Astrocyte of the spinal cord (primary cell): ENCODE data around the gene MAGEA11.
"Not testable (repeated sequence)": the region's sequence is repeated elsewhere in the genome, so short reads cannot be mapped to it uniquely, and the experiment has no call there.

Experiments used
- DNase-seq: peaks from one replicate; pipeline ENCODE4 v3.0.0; 2011; ENCODE audit warnings: low read depth, low spot score
- H3K4me3 ChIP-seq: 2 replicates; pipeline ENCODE4 v1.5.1; 2011; ENCODE audit warnings: low read depth, mild to moderate bottlenecking, low read length, moderate library complexity
- in situ Hi-C: cut with HindIII; loops from 2 replicates; pipeline ENCODE4 v1.10.0; 2017; ENCODE audit warnings: low sequenced_read_pairs
- TF ChIP-seq, protein P1 (sequence below): IDR thresholded peaks from 2 replicates; pipeline ENCODE4 v1.5.1; 2012; ENCODE audit warnings: low read depth, mild to moderate bottlenecking, low read length, inconsistent platforms

The MAGEA11 gene

DNA sequence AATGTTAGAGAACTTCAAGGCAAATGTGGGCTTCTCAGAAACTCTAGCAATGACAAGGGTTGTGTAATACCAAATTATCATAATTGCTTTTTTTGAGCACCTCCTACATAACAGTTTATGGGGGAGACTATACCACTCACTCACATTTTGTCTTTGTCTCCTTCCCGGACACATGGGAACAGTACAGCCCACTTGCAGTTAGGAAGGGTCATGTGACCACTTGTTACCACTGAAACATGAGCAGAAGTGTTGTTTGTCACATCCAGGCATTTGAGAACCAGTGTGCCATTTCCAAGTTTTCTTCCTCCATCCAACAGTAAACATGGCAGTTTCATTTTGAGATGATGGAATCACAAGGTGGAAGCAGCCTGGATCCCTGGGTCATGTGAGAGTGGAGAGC is 6.9 kb downstream of the MAGEA11 start:
- in situ Hi-C loops: no loop called here

DNA sequence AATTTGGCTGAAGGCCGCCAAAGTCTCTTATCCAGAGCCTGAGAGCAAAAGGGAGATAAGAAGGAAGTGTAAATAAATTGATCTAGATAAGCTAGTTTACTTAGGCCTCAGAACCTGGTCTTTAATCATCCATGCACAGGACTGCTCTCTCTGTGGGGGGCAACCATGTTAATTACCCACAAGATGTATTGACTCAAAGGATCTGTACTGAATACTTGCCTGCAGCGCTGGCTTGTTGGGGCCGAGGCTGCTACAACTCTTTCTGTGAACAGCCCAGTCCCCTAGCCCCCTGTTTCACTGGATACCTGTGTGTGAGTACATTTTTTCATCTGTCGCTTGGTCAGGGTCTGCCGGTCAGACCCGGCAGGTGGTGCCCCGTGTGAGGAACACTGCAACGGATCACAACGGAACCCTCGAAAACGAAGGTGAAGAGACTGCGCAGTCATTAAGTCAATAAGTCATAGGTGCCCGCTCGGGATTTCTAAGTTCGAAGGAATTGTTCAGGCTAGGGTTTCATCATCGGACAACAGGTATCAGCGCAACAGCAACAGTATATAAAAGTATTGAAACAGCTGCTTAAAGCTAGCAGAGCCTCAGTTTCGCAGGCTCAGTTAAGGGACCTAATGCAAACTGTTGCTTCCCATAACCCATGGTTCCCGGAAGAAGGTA is 8.3 kb downstream of the MAGEA11 start:
- TF ChIP-seq, protein P1, sequence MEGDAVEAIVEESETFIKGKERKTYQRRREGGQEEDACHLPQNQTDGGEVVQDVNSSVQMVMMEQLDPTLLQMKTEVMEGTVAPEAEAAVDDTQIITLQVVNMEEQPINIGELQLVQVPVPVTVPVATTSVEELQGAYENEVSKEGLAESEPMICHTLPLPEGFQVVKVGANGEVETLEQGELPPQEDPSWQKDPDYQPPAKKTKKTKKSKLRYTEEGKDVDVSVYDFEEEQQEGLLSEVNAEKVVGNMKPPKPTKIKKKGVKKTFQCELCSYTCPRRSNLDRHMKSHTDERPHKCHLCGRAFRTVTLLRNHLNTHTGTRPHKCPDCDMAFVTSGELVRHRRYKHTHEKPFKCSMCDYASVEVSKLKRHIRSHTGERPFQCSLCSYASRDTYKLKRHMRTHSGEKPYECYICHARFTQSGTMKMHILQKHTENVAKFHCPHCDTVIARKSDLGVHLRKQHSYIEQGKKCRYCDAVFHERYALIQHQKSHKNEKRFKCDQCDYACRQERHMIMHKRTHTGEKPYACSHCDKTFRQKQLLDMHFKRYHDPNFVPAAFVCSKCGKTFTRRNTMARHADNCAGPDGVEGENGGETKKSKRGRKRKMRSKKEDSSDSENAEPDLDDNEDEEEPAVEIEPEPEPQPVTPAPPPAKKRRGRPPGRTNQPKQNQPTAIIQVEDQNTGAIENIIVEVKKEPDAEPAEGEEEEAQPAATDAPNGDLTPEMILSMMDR: no peak
- in situ Hi-C loops: no loop called here
- no peak for DNase-seq
- H3K4me3 ChIP-seq: no peak overlapping the region

More for the DNA sequence above, 6.9 kb downstream of the MAGEA11 start:
- DNase-seq: no peak
- no peak overlapping the region for H3K4me3 ChIP-seq
- TF ChIP-seq, protein P1: no peak

DNA sequence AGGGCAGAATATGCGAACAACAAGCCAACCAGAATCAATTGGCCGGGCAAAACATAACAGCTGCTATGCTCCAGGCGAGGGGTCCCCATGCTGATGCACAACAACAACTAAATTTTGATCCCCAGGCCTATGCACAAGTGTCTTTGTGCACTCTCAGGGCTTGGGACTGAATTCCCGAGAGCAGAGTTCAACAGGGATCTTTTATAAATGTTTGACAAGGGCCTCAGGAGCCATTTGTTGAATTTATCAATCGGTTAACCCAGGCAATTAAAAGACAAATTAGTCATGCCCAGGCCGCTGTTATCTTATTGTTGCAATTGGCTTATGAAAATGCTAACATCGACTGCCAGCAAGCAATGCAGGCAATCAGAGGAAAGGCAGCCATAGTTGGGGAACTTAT is 9.4 kb downstream of the MAGEA11 start:
- H3K4me3 ChIP-seq, in situ Hi-C loops: not testable (repeated sequence)

DNA sequence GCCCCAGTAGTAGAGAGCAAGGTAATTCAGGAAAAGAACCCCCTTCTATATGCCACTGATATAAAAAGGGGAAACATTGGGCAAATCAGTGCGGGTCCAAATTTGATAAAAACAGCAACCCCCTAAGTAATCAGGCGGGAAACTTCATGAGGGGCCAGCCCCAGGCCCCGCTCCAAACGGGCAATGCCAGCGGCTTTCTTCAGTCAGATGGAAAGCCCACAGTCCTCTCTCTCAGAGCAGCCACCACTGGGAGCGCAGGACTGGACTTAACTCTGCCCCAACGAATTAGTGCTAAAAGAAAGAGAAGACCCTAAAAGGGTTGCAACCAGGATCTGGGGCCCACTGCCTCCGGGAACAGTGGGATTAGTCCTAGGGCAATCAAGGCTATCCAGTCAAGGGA is 9.9 kb downstream of the MAGEA11 start:
- TF ChIP-seq, protein P1: no peak
- DNase-seq: no peak
- in situ Hi-C loops: no loop called here
- no peak overlapping the region for H3K4me3 ChIP-seq

More for the DNA sequence above, 9.4 kb downstream of the MAGEA11 start:
- DNase-seq: not testable (repeated sequence)

DNA sequence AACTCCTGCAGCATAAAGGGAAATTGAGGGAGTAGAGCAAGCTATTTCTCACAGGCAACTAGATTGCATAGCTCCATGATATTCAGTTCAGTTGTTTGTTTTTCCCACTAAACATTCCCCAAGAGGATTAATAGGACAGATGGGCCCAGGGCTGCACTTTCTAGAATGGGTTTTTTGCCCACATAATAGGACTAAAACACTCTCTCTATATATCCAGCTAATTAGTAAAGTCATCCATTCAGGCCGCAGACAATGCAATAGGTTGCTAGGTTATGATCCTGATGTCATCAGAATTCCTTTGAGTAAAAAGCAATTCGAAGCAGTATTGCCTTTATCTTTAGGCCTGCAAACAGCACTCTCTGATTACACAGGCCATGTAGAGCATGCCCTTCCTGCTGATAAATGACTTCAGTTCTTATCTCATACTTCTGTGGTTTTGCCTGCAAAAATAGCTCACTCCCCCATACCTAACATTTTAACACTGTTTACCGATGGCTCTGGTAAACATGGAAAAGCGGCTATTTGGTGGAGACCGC is 11.8 kb downstream of the MAGEA11 start:
- H3K4me3 ChIP-seq, in situ Hi-C loops, DNase-seq: not testable (repeated sequence)

DNA sequence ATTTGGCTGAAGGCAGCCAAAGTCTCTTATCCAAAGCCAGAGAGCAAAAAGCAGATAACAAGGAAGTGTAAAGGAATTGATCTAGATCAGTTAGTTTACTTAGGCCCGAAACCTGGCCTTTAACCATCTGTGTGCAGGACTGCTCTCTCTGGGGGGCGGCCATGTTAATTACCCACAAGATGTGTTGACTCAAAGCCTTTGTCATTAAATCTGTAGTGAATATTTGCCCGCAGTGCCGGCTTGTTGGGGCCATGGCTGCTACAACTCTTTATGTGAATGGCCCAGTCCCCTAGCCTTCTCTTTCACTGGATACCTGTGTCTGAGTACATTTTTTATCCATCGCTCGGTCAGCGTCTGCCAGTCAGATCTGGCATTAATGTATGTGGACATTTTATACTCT is 15.4 kb downstream of the MAGEA11 start:
- H3K4me3 ChIP-seq, in situ Hi-C loops, DNase-seq: not testable (repeated sequence)

DNA sequence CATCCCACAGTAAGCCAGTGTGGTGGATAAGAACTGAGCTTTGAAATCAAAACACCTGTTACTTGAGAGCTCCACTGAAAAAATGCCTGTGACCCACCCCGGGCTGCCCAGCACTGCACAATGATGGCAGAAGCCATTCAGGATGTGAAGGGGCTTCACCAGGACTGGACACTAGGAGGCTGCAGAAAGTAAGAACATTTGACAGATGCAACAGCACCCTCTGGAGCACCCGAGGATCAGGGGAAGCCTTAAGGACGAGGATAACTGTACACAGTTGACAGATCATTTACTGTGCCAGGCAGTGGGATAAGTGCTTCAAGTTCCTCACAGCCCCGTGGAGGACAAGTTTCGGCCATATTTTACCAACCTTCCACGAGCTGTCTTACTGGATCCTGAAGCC is 30.4 kb downstream of the MAGEA11 start:
- DNase-seq, in situ Hi-C loops, H3K4me3 ChIP-seq: not testable (repeated sequence)

DNA sequence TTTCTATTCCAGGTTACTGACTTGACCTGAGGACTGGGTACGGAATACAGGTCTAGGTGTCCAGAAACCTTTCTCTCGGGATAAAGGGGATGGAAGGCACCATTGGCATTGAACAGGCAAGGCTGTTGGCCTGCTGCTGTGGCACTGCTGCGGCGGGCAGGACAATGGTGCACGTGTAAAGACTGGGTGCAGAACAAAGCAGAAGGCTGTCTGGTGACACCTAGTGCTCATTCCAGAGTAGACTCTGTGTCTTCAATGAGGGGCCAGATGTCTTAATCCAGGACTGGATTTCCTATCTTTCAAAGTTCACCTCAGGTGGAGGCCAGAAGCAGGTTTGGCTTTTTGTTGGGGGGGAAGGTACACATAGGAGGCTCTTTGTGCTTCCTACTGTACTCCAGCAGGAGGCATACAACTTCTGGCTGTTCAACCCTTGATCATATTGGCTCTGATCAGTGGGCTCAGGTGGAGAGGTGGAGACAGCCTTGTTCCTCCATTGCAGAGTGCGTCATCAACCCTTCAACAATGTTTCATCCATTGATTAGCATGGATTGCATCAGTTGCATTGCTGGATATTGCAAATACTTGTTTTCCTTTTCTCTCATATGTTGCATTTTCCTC is 34.6 kb downstream of the MAGEA11 start:
- DNase-seq, H3K4me3 ChIP-seq, in situ Hi-C loops: not testable (repeated sequence)

DNA sequence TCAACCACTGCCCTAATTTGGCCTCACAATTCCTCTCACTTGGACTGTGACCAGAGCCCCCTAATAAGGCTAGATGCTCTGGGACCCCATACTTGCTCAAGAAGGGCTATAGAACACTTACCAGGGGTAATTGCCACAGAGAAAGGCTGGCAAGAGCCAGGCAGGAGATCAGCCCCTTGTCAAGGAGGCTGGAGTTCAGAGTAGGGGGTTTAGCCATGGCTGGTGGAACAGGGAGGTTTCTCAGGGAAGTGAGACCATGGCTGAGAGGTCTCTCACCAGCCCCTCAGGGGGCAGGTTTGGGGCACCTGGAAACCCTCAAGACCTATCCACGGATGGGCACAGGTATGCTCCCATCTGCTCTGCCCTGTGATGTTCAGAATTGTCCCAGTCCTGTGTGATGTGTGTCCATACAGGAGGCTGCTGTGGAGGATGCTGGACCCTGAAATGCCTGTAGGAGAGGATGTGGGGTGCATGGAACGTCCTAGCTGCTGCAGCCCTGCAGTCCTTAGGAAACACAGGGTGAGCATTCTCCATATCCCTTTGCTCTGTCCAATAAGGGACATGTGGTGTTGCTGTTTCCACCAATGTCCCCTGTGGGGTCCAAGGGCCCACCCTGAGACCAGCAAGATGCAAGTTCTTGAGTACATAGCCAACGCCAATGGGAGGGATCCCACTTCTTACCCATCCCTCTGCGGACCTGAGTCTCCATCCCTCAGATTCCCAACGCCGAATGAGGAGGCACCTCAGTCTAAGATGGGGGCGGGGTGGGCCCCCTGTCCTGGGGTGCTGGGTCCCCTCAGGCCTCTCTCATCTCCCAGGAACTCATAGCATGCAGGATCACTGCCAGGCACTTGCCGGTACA is 45.6 kb downstream of the MAGEA11 start:
- no peak overlapping the region for H3K4me3 ChIP-seq
- DNase-seq: no peak
- TF ChIP-seq, protein P1: no peak
- in situ Hi-C loops: no loop called here
